ENCODE measurements around the gene SORCS2.

DNA sequence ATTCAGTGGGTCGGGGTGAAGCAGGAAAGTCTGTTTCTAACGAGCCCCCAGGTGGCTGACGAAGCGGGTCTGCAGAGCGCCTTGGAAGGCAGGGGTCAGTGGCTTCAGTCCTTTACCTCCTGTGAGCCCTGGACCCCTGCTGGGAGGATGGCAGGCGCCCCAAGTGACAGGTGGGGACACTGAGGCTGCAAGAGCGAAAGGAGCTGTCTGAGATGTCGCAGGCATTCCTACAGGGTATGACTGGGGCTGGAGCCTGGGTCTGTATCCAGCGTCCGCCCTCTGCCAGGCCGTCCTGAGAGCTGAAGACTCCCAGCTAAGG is 139.3 kb downstream of the SORCS2 start:
- TF ChIP-seq, protein P1, sequence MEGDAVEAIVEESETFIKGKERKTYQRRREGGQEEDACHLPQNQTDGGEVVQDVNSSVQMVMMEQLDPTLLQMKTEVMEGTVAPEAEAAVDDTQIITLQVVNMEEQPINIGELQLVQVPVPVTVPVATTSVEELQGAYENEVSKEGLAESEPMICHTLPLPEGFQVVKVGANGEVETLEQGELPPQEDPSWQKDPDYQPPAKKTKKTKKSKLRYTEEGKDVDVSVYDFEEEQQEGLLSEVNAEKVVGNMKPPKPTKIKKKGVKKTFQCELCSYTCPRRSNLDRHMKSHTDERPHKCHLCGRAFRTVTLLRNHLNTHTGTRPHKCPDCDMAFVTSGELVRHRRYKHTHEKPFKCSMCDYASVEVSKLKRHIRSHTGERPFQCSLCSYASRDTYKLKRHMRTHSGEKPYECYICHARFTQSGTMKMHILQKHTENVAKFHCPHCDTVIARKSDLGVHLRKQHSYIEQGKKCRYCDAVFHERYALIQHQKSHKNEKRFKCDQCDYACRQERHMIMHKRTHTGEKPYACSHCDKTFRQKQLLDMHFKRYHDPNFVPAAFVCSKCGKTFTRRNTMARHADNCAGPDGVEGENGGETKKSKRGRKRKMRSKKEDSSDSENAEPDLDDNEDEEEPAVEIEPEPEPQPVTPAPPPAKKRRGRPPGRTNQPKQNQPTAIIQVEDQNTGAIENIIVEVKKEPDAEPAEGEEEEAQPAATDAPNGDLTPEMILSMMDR (IDR thresholded peaks at IDR 0.05 in 4 of 5, conservative IDR thresholded peaks at IDR 0.05 in 1 of 5): no peak
- TF ChIP-seq POLR2A (IDR thresholded peaks at IDR 0.05): no peak

Measured in gastrocnemius medialis (tissue), 4 donors.